Measurements from ENCODE around the gene UBE2E2.

The UBE2E2 gene

DNA sequence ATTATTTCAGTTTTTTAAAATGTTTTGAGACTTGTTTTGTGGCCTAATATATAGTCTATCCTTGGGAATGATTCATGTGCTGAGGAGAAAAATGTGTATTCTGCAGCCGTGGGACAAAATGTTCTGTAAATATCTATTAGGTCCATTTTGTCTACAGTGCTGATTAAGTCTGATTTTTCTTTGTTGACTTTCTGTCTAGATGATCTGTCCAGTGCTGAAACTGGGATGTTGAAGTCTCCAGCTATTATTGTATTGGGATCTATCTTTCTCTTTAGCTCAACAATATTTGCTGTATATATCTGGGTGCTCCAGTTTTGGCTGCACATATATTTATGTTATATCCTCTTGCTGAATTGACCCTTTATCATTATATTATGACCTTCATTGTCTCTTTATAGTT is 85.2 kb downstream of the UBE2E2 start:
- DNase-seq = no peak

GRCh38 chr3:23288715-23289114 is 85.6 kb downstream of the UBE2E2 start:
- DNase-seq = no peak

- no peak for DNase-seq
Measured at GRCh38 chr3:23292432-23292831, 89.3 kb downstream of the UBE2E2 start.

GRCh38 chr3:23294770-23295387 is 91.8 kb downstream of the UBE2E2 start:
- no peak for DNase-seq

DNA sequence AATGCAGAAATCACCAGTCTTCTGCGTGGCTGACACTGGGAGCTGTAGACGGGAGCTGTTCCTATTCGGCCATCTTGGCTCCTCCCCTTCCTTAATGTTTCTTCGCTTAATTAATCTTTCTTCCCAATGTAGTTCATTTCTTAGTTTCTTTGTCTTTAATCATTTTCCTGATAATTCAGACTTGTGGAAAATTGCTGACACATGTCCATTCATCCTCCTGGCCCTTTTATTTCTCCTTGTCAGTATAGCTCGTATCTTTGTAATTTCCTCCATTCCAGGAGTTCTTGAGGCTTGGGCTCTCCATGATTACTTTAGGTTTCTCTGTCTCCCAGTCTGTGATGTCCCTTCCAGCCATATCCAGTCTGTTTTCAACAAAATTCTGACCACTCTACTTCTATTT is 98.7 kb downstream of the UBE2E2 start:
- no peak for DNase-seq

- DNase-seq = no peak
Measured at GRCh38 chr3:23302271-23302670, 99.1 kb downstream of the UBE2E2 start.

DNA sequence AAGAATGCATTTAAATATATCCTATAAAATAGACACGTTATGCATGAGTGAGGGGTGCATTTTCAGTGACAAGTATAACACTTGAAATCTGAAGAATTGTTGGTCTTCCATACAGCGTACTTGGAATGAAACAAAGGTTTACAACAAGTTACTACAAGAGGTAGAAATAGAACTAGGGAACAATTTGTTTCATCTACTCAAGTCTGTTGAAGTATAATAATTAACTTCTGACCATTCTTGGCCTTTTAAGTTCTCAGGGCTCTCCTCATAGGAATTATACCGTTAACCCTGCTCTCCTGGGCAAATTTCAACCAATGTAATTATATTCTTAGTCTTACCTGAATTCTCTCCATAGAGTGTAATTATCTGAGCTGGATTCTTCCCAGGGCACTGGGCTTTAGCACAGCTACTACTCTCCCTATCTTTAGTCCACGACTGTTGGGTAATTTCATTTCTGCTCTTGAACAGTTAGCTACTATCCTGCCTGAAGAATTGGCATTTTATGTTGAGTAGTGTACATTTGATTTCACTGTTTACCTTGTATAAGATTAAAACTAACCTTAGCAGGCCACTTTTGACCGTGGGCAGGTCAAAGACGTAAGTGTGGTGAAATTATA is 100.6 kb downstream of the UBE2E2 start:
- DNase-seq = no peak

DNA sequence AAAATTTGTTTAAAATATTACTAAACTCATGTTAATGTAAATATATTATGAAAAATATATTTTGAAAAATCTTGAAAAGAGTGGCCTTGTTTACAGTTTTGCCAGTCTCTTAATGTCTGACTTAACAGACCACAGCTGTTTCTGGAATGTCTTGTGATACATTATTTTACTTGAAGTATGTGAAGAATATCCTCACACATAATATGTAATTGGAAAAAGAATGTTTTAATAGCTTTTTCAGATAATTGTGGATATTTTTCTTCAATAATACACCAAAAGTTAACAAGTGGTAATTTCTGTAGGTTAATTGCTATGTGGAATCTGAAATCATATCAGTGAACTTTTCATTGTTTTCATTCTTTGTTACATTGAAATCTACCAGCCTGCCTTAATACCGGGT is 101.3 kb downstream of the UBE2E2 start:
- no peak for DNase-seq

DNA sequence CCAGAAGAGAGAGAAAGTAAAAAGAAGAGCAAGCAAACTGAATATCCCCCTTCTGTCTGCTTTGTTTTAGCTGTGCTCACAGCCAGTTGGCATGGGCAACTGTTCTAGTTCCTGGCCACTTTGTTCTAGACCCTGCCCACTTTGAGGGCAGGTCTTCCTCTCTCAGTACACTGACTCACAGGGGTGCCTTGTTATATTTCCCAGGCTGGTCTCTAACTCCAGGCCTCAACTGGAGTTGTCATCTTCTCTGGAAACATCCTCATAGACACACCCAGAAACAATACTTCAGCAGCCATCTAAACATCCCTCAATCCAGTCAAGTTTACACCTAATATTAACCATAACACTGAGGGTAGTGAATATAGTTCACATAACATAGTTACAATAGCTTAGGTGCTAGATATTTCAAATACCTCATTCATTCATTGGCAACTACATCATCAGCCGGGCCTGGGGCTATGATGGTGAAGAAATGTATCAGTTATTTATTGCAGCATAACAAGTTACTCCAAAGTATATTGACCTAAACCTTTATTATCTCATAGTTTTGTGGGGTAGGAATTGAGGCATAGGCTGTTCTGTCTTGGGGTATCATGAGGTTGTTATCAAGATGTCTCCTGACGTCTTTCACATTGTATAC is 106.0 kb downstream of the UBE2E2 start:
- no peak for DNase-seq

DNA sequence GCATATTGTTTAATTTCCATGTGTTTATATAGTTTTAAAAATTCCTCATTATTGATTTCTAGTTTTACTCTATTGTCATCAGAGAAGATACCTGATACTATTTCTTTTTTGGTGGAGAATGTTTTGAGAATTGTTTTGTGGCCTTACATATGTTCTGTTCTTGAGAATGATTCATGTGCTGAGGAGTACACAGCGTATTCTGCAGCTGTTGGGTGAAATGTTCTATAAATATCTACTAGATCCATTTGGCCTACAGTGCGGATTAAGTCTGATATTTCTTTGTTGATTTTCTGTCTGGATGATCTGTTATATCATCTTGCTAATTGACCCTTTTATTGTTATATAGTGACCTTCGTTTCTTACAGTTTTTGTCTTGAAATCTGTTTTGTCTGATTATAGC is 109.7 kb downstream of the UBE2E2 start:
- no peak for DNase-seq

DNA sequence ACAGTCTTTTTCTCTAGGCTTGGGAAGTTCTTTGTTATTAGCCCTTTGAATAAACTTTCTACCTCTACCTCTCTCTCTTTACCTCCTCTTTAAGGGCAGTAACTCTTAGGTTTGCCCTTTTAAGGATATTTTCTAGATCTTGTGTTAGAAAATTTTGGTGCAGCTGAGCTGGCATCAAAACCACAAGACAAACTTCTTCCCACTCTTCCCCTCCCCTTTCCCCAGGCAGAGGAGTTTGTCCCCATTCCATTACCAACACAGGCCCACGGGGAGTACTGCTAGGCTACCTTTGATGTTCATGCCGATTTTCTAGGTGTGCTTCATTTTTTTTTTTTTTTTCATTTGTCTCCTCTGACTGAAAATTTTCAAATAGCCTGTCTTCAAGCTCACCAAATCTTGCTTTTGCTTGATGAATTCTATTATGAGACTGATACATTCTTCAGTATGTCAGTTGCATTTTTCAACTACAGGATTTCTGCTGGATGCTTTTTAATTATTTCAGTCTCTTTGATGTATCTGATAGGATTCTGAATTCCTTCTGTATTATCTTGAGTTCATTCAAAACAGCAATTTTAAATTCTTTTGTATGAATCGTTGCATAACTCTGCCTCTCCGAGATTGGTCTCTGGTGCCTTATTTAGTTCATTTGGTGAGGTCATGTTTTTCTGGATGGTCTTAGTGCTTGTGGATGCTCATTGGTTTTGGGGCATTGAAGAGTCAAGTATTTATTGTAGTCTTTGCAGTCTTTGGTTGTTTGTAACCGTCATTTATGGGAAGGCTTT is 112.0 kb downstream of the UBE2E2 start:
- no peak for DNase-seq

- no peak for DNase-seq
Measured at GRCh38 chr3:23316924-23317323, 113.8 kb downstream of the UBE2E2 start.

- no peak for DNase-seq
Measured at GRCh38 chr3:23319366-23320312, 116.5 kb downstream of the UBE2E2 start.

GRCh38 chr3:23320586-23321570 is 117.8 kb downstream of the UBE2E2 start:
- DNase-seq = no peak

DNA sequence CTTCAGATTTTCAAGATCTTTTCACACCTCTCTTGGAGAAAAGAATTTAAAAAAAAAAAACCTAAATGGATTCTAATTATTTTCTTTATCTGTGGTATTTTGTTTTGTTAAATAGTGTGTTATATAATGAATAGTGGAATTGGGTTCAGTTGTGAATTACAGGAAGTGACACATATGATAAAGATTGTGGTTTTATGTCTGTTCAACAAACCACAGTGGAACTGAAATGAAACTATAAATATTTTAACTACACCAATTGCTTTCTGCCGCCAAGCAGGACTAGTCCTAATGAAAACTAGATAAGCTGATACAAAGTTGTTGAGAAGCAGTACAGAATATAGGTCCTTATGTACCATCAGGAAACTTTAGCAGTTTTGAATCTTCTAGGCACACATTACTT is 121.6 kb downstream of the UBE2E2 start:
- DNase-seq = no peak

DNA sequence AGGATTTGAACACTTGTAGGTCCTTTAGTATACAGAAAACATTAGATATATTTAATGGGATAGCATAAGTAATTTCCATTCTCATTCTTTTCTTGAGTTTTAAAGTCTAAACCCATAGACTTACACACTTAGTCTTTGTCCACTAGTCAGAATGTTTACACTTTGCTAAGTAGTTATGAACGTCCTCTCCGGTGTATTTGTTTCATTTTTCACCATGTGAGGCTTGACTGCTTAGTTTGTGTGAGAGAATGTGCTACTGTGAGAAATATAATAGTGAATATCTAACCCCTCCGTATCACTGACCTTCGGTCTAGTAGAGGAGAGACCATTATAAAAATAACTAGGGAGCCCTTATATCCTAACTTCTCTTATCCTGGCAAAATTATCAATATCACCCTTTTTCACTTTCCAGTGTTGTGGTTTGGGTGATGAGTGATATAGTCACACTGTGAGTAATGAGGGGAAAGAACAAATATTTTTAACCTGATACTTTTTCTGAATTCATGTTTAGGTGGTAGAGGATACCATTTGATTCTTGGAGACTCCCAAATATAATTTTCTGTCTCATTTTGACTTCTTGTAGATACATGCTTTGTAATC is 122.4 kb downstream of the UBE2E2 start:
- no peak for DNase-seq

- DNase-seq = no peak
Measured at GRCh38 chr3:23329471-23330105, 126.5 kb downstream of the UBE2E2 start.

DNA sequence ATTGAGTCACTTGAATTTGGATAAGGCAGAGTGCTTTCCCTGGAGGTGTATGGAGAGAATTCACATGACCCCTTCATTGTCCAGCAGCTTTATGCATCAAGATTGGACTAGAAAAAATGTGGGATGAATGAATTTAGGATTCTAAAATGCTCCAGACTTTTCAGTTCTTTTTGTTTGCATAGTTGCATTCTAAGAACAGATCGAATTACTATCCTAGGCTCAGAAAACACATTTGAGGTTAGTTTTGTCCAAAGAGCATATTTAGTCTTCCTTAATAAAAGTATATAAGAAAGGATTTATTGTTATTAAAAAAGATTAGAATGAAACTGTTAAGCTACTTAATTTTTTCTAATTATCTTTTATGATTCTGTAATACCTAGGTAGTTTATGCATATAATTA is 127.4 kb downstream of the UBE2E2 start:
- DNase-seq = no peak

GRCh38 chr3:23331141-23331935 is 128.2 kb downstream of the UBE2E2 start:
- no peak for DNase-seq

GRCh38 chr3:23333633-23334032 is 130.5 kb downstream of the UBE2E2 start:
- DNase-seq = no peak
